Heart left ventricle (tissue), 16 donors: ENCODE measurements around the gene CADM2. TPM values are rescaled to one million over a fixed set of nuclear protein-coding genes. Genes with fewer than 3 reads are reported as not detected.

ENCODE experiments used
- ATAC-seq, 4 donors: fragments of 200-7000 bp; cut with Tn5 transposase; one replicate each; pipeline ENCODE4 v1.9.1; 2020 to 2022; ENCODE audit warnings: moderate library complexity in 4 of 4, mild to moderate bottlenecking in 3 of 4, moderate number of reproducible peaks in 1 of 4
- DNase-seq, 5 donors: peaks; one replicate each; pipeline ENCODE4 v3.0.0-alpha.2; 2020
- H3K27ac ChIP-seq, 12 donors: fragments of 200-600 bp; sonication (generic) in 4 of 12; one replicate each; pipeline versions ENCODE4 v1.5.0 to v1.8.0; 2016 to 2022; ENCODE audit warnings: mild to moderate bottlenecking in 2 of 12
- H3K27me3 ChIP-seq, 9 donors: fragments of 200-600 bp; sonication (generic) in 2 of 9; one replicate each; pipeline versions ENCODE4 v1.5.1 to v1.8.0; 2016 to 2022; ENCODE audit warnings: mild to moderate bottlenecking in 3 of 9
- H3K36me3 ChIP-seq, 9 donors: fragments of 200-600 bp; sonication (generic) in 2 of 9; one replicate each; pipeline versions ENCODE4 v1.5.0 to v1.8.0; 2018 to 2022; ENCODE audit warnings: mild to moderate bottlenecking in 2 of 9
- H3K4me1 ChIP-seq, 12 donors: fragments of 200-600 bp; sonication (generic) in 4 of 12; one replicate each; pipeline versions ENCODE4 v1.5.0 to v1.8.0; 2016 to 2022; ENCODE audit warnings: mild to moderate bottlenecking in 3 of 12
- H3K4me3 ChIP-seq, 12 donors: fragments of 200-600 bp; sonication (generic) in 4 of 12; one replicate each; pipeline versions ENCODE4 v1.5.0 to v1.8.0; 2017 to 2022; ENCODE audit warnings: mild to moderate bottlenecking in 9 of 12, moderate library complexity in 4 of 12
- H3K9me3 ChIP-seq, 12 donors: fragments of 200-600 bp; sonication (generic) in 4 of 12; one replicate each; pipeline versions ENCODE4 v1.5.0 to v1.8.0; 2016 to 2022; ENCODE audit warnings: mild to moderate bottlenecking in 1 of 12
- CTCF ChIP-seq, 12 donors: fragments of 200-600 bp; sonication (generic) in 4 of 12; IDR thresholded peaks; one replicate each; pipeline versions ENCODE4 v1.5.0 to v1.8.0; 2018 to 2022; ENCODE audit warnings: antibody characterized with exemption in 12 of 12, mild to moderate bottlenecking in 5 of 12
- POLR2A ChIP-seq, 2 donors: fragments of 450-650 bp; IDR thresholded peaks; one replicate each; pipeline ENCODE4 v1.6.1; 2017; ENCODE audit warnings: antibody characterized with exemption in 2 of 2, mild to moderate bottlenecking in 2 of 2, moderate library complexity in 2 of 2
- WGBS, 4 donors: extraction: QIAGEN DNeasy Blood & Tissue Kit in 2 of 4; methylation state at CpG; one replicate each; pipeline versions ENCODE4 v1.1.5 to v1.1.7; 2013 to 2018; 5-methylcytosine and 5-hydroxymethylcytosine counted together
- intact Hi-C, 10 donors: fragments of 100-400 bp; cut with DNase I; formaldehyde crosslinking; loops; one replicate each; pipeline versions ENCODE4 v1.11.1 to v1.14.2; 2022
- polyA plus RNA-seq, 2 donors: library from polyadenylated mRNA; stranded (reverse); fragments of 200-250 nt; gene quantifications; one replicate each; pipeline ENCODE4 v1.2.3, GENCODE V29; 2013
- total RNA-seq, 9 donors: library from RNA; depleted of rRNA in 2 of 9; stranded (reverse); fragments of >200 nt in 2 of 9; fragmentation: NEBNext Ultra II Directional in 3 of 9; extraction: Animal tissue kit (Norgen Biotek cat#: 25700) in 3 of 9; gene quantifications; one replicate each; pipeline versions ENCODE4 v1.1.0 to v1.2.4, GENCODE V29; 2016 to 2023
- donor health status: ischemic (EF 13 %, LVEDD 7.1; RV severe dilation, severe dysfunction).
- donor health status: healthy with polysubstance abuse.
- donor health status: DM: no; HTN: yes; CAD: no.
- donor health status: DM: no; HTN: no; CAD: no.
- donor health status: ischemic (EF 25% LVEDD 6.9; RV normal size, moderate dysfunction).
- donor health status: ischemic (EF 25% LVEDD 5.7; RV mildly dilated, moderate dysfunction).
- donor health status: healthy.
- donor health status: DM: yes; HTN: yes; CAD: no.
- donor health status: ischemic (EF 35%, LVEDD 5.7; RV mildly dilated, moderate dysfunction).
- donor health status: nonischemic (EF 11% LVEDD 7.7; RV severe dilation, severe dysfunction).
- donor health status: DM: yes; HTN: yes; CAD: no.
- donor health status: PGD.
- donor health status: ischemic (EF 29% LVEDD 5.4; RV normal size, mild dysfunction).
- donor health status: nonischemic (EF 23%, LVEDD 6.1; RV moderate dilation, normal function).

CADM2 gene
- total and polyA plus RNA-seq, 11 donors: 0.19 to 2.3 (median 0.69) TPM

- TF ChIP-seq CTCF (IDR thresholded peaks at IDR 0.05) (no peak), POLR2A (IDR thresholded peaks at IDR 0.05) (no peak)
- H3K4me1 ChIP-seq: no peaks in the 10 kb centered on the region
- no peak overlapping the region for H3K4me3 ChIP-seq
- DNase-seq: no peak
- ATAC-seq: no peak
- no peaks in the 10 kb centered on the region for H3K27me3 ChIP-seq
- intact Hi-C loops: no loop called here
- no peaks in the 10 kb centered on the region for H3K36me3 ChIP-seq
- WGBS, 4 donors: 81 to 91% (median 85%) methylated on average over 2 of the region's 2 CpGs
- H3K9me3 ChIP-seq: peaks cover 0 to 5% (median 0%) of the 10 kb centered on the region in 12 donors
- no peak overlapping the region for H3K27ac ChIP-seq
Observed at GRCh38 chr3:85533586-85533985, 574.8 kb downstream of the CADM2 start.

- H3K9me3 ChIP-seq: peaks cover 0 to 5% (median 0%) of the 10 kb centered on the region in 12 donors
- no peak overlapping the region for H3K27ac ChIP-seq
- no peaks in the 10 kb centered on the region for H3K4me1 ChIP-seq
- 50 to 56% (median 52%) methylated on average over 2 of the region's 2 CpGs for WGBS, 4 donors
- DNase-seq (no peak), ATAC-seq (no peak)
- no peaks in the 10 kb centered on the region for H3K36me3 ChIP-seq
- TF ChIP-seq CTCF (IDR thresholded peaks at IDR 0.05): no peak
- TF ChIP-seq POLR2A (IDR thresholded peaks at IDR 0.05): no peak
- no peaks in the 10 kb centered on the region for H3K27me3 ChIP-seq
- intact Hi-C loops: no loop called here
- no peak overlapping the region for H3K4me3 ChIP-seq
Observed at GRCh38 chr3:85535517-85535916, 576.7 kb downstream of the CADM2 start.

GRCh38 chr3:85539232-85539631, 580.4 kb downstream of the CADM2 start:
- ATAC-seq (no peak), DNase-seq (no peak)
- Histone ChIP-seq H3K27ac (no peak overlapping the region), H3K36me3 (no peaks in the 10 kb centered on the region), H3K9me3 (peaks cover 0 to 8% (median 0%) of the 10 kb centered on the region in 12 donors), H3K27me3 (no peaks in the 10 kb centered on the region), H3K4me1 (no peaks in the 10 kb centered on the region), H3K4me3 (no peak overlapping the region)
- 71 to 81% (median 78%) methylated on average over 1 of the region's 1 CpG for WGBS, 4 donors
- intact Hi-C loops: no loop called here
- no peak for TF ChIP-seq POLR2A (IDR thresholded peaks at IDR 0.05)
- no peak for TF ChIP-seq CTCF (IDR thresholded peaks at IDR 0.05)

- intact Hi-C loops: no loop called here
- Histone ChIP-seq H3K27ac (no peak overlapping the region), H3K9me3 (no peaks in the 10 kb centered on the region), H3K4me3 (no peak overlapping the region), H3K36me3 (no peaks in the 10 kb centered on the region), H3K4me1 (no peaks in the 10 kb centered on the region), H3K27me3 (no peaks in the 10 kb centered on the region)
- WGBS, 4 donors: 63 to 71% (median 67%) methylated on average over 10 of the region's 10 CpGs
- ATAC-seq (no peak), DNase-seq (no peak)
- TF ChIP-seq POLR2A (IDR thresholded peaks at IDR 0.05) (no peak), CTCF (IDR thresholded peaks at IDR 0.05) (no peak)
Observed at GRCh38 chr3:85554153-85554552, 595.4 kb downstream of the CADM2 start.
